IPS-NIHi7 (cell line): ENCODE measurements around the gene CPNE9.

Experiments
- DNase-seq: peaks from one replicate; pipeline ENCODE4 v3.0.0; 2012; ENCODE audit warnings: mixed read lengths; ENCODE audit errors: extremely low spot score

Gene CPNE9

GRCh38 chr3:9778143-9779074 lies 74.8 kb downstream of the CPNE9 start:
- no peak for DNase-seq

DNA sequence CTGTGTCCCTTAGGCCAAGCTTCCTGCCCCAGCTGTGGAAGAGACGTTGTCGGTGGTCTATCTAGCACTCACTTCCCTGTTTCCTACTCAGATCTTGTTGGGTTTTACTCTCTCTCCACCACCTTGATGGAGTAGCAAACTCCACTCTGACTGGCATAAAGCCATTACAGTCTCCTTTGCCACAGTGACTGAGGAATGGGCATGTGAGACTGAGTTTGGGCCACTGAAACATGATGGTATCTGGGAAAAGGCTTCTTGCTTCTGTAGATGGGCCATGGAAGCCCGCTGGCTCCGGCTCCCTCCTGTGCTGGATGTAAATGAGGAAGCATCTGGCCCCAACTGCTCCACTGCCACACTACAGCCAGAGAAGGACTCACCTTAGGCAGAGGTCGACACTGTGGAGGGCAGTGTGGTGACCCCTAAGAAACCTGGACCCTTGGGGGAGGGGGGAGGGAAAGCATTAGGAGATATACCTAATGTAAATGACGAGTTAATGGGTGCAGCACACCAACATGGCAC lies 75.5 kb downstream of the CPNE9 start:
- DNase-seq: no peak
